Tibial nerve (tissue), 4 donors: Measurements from ENCODE around the gene MAGI2. TPM values are rescaled to one million over a fixed set of nuclear protein-coding genes. Genes with fewer than 3 reads are reported as not detected.

ENCODE experiments used
- DNase-seq, 2 donors: peaks; one replicate each; pipeline ENCODE4 v3.0.0-alpha.2; 2019; ENCODE audit warnings: low spot score in 2 of 2
- H3K27ac ChIP-seq, 4 donors: fragments of 200-600 bp; sonication (generic) in 3 of 4; one replicate each; pipeline ENCODE4 v1.5.1; 2017 to 2019; ENCODE audit warnings: mild to moderate bottlenecking in 1 of 4
- H3K27me3 ChIP-seq, 2 donors: fragments of 200-600 bp; sonication (generic) in 1 of 2; one replicate each; pipeline versions ENCODE4 v1.5.1 to v1.6.0; 2017 to 2019
- H3K36me3 ChIP-seq, 3 donors: fragments of 200-600 bp; sonication (generic); one replicate each; pipeline ENCODE4 v1.5.1; 2018 to 2019
- H3K4me1 ChIP-seq, 4 donors: fragments of 200-600 bp; sonication (generic) in 3 of 4; one replicate each; pipeline ENCODE4 v1.5.1; 2017 to 2019
- H3K4me3 ChIP-seq, 4 donors: fragments of 200-600 bp; sonication (generic) in 3 of 4; one replicate each; pipeline ENCODE4 v1.5.1; 2017 to 2019; ENCODE audit warnings: mild to moderate bottlenecking in 1 of 4, moderate library complexity in 1 of 4
- H3K9me3 ChIP-seq, 4 donors: fragments of 200-600 bp; sonication (generic) in 3 of 4; one replicate each; pipeline ENCODE4 v1.5.1; 2017 to 2019
- CTCF ChIP-seq, 5 experiments: fragments of 200-600 bp in 3 of 5; fragments of 450-650 bp in 2 of 5; sonication (generic) in 3 of 5; IDR thresholded peaks; one replicate each; pipeline ENCODE4 v1.5.1; 2016 to 2019; ENCODE audit warnings: antibody characterized with exemption in 5 of 5, mild to moderate bottlenecking in 3 of 5, moderate library complexity in 2 of 5
- EP300 ChIP-seq, 2 donors: sonication (generic); formaldehyde crosslinking; IDR thresholded peaks; one replicate each; pipeline ENCODE4 v1.6.1; 2017; ENCODE audit warnings: antibody characterized with exemption in 2 of 2, mild to moderate bottlenecking in 1 of 2
- POLR2A ChIP-seq, 2 donors: fragments of 450-650 bp; IDR thresholded peaks; one replicate each; pipeline ENCODE4 v1.6.1; 2017; ENCODE audit warnings: antibody characterized with exemption in 2 of 2, mild to moderate bottlenecking in 2 of 2, moderate library complexity in 2 of 2
- WGBS, 2 donors: methylation state at CpG; one replicate each; pipeline ENCODE4 v1.1.5; 2018; 5-methylcytosine and 5-hydroxymethylcytosine counted together
- total RNA-seq, 4 donors: library from RNA; depleted of rRNA; stranded (reverse); fragments of >200 nt; gene quantifications; one replicate each; pipeline ENCODE4 v1.1.0, GENCODE V29; 2016

The MAGI2 gene
- total RNA-seq, 4 donors from 2014 or later: 33.6 to 58.2 (median 55.6) TPM

GRCh38 chr7:78429878-78430277 is 1023.6 kb downstream of the MAGI2 start:
- DNase-seq: no peak
- Histone ChIP-seq H3K4me3 (no peak overlapping the region), H3K36me3 (no peaks in the 10 kb centered on the region), H3K27me3 (no peaks in the 10 kb centered on the region), H3K9me3 (no peaks in the 10 kb centered on the region), H3K4me1 (no peaks in the 10 kb centered on the region), H3K27ac (no peak overlapping the region)
- WGBS, 2 donors: 85% methylated on average over 1 of the region's 1 CpG
- TF ChIP-seq CTCF (IDR thresholded peaks at IDR 0.05) (no peak), POLR2A (IDR thresholded peaks at IDR 0.05) (no peak), EP300 (IDR thresholded peaks at IDR 0.05) (no peak)

GRCh38 chr7:78427209-78427608 is 1026.3 kb downstream of the MAGI2 start:
- no peaks in the 10 kb centered on the region for H3K27me3 ChIP-seq
- DNase-seq: no peak
- no peak overlapping the region for H3K27ac ChIP-seq
- no peaks in the 10 kb centered on the region for H3K36me3 ChIP-seq
- TF ChIP-seq CTCF (IDR thresholded peaks at IDR 0.05) (no peak), POLR2A (IDR thresholded peaks at IDR 0.05) (no peak), EP300 (IDR thresholded peaks at IDR 0.05) (no peak)
- H3K9me3 ChIP-seq: peaks cover 0 to 6% (median 0%) of the 10 kb centered on the region in 4 donors
- no peak overlapping the region for H3K4me3 ChIP-seq
- whole genome bisulfite sequencing, 2 donors: 59% methylated on average over 1 of the region's 1 CpG
- no peaks in the 10 kb centered on the region for H3K4me1 ChIP-seq

GRCh38 chr7:78420001-78420400 is 1033.5 kb downstream of the MAGI2 start:
- H3K27me3 ChIP-seq: no peaks in the 10 kb centered on the region
- no peak overlapping the region for H3K4me3 ChIP-seq
- no peaks in the 10 kb centered on the region for H3K36me3 ChIP-seq
- H3K4me1 ChIP-seq: peaks cover 0 to 9% (median 0%) of the 10 kb centered on the region in 4 donors
- WGBS, 2 donors: 10 to 19% methylated on average over 1 of the region's 1 CpG
- H3K9me3 ChIP-seq: peaks cover 0 to 10% (median 2%) of the 10 kb centered on the region in 4 donors
- no peak for TF ChIP-seq EP300 (IDR thresholded peaks at IDR 0.05)
- TF ChIP-seq CTCF (IDR thresholded peaks at IDR 0.05): no peak
- peak overlapping the region in 1 of 4 donors; percentile 31 for H3K27ac ChIP-seq
- DNase-seq: no peak

- no peaks in the 10 kb centered on the region for H3K36me3 ChIP-seq
- no peak overlapping the region for H3K4me3 ChIP-seq
- H3K4me1 ChIP-seq: peaks cover 0 to 9% (median 0%) of the 10 kb centered on the region in 4 donors
- no peak overlapping the region for H3K27ac ChIP-seq
- WGBS, 2 donors: 90% methylated on average over 4 of the region's 4 CpGs
- TF ChIP-seq CTCF (IDR thresholded peaks at IDR 0.05) (no peak), POLR2A (IDR thresholded peaks at IDR 0.05) (no peak), EP300 (IDR thresholded peaks at IDR 0.05) (no peak)
- DNase-seq: no peak
- H3K9me3 ChIP-seq: peaks cover 0 to 4% (median 2%) of the 10 kb centered on the region in 4 donors
- no peaks in the 10 kb centered on the region for H3K27me3 ChIP-seq
These were observed 1036.2 kb downstream of the MAGI2 start for GRCh38 chr7:78417180-78417853.

GRCh38 chr7:78413568-78413967 is 1039.9 kb downstream of the MAGI2 start:
- Histone ChIP-seq H3K36me3 (no peaks in the 10 kb centered on the region), H3K9me3 (peaks cover 0 to 4% (median 2%) of the 10 kb centered on the region in 4 donors), H3K4me1 (no peaks in the 10 kb centered on the region), H3K4me3 (no peak overlapping the region), H3K27me3 (no peaks in the 10 kb centered on the region), H3K27ac (no peak overlapping the region)
- 84 to 86% methylated on average over 3 of the region's 3 CpGs for WGBS, 2 donors
- DNase-seq: no peak
- TF ChIP-seq CTCF (IDR thresholded peaks at IDR 0.05) (no peak), EP300 (IDR thresholded peaks at IDR 0.05) (peak in 1 of 2 donors; percentile 56)
